DOHH2 (cell line): Measurements from ENCODE around the gene FBXO34.

ENCODE experiments used
- H3F3A ChIP-seq: fragments of 200-600 bp; sonication (generic), shearing (Covaris generic); 2 replicates; pipeline ENCODE4 v1.6.0; 2016; ENCODE audit warnings: antibody characterized with exemption, mild to moderate bottlenecking; ENCODE audit not compliant: control insufficient read depth, insufficient read depth
- H3K27ac ChIP-seq: fragments of 200-600 bp; sonication (generic); 2 replicates; pipeline ENCODE4 v1.5.1; 2014; ENCODE audit warnings: low read depth, mild to moderate bottlenecking, low read length, moderate library complexity
- H3K27me3 ChIP-seq: fragments of 200-600 bp; sonication (generic); 2 replicates; pipeline ENCODE4 v1.6.1; 2014; ENCODE audit warnings: mild to moderate bottlenecking, low read length, mixed read lengths; ENCODE audit not compliant: control insufficient read depth
- H3K36me3 ChIP-seq: fragments of 200-600 bp; sonication (generic); 2 replicates; pipeline ENCODE4 v1.6.1; 2014; ENCODE audit warnings: mild to moderate bottlenecking, low read length, moderate library complexity, mixed read lengths; ENCODE audit not compliant: control insufficient read depth
- H3K4me1 ChIP-seq: fragments of 200-600 bp; sonication (generic); 2 replicates; pipeline ENCODE4 v1.6.1; 2014; ENCODE audit warnings: mild to moderate bottlenecking, low read length, mixed read lengths; ENCODE audit not compliant: control insufficient read depth
- H3K4me2 ChIP-seq: fragments of 200-600 bp; sonication (generic); 2 replicates; pipeline ENCODE4 v1.6.0; 2014; ENCODE audit warnings: mild to moderate bottlenecking, low read length, moderate library complexity
- H3K4me3 ChIP-seq: fragments of 200-600 bp; sonication (generic); 2 replicates; pipeline ENCODE4 v1.5.1; 2014; ENCODE audit warnings: mild to moderate bottlenecking, low read length, mixed read lengths
- H3K79me2 ChIP-seq: fragments of 200-600 bp; sonication (generic); 2 replicates; pipeline ENCODE4 v1.6.1; 2014; ENCODE audit warnings: mild to moderate bottlenecking, low read length, mixed read lengths; ENCODE audit not compliant: control insufficient read depth
- H3K9me2 ChIP-seq: fragments of 200-600 bp; sonication (generic); replicated peaks from 2 replicates; pipeline ENCODE4 v1.6.1; 2014; ENCODE audit warnings: mild to moderate bottlenecking, low read length, mixed read lengths; ENCODE audit not compliant: control insufficient read depth
- H3K9me3 ChIP-seq: fragments of 200-600 bp; sonication (generic); 2 replicates; pipeline ENCODE4 v1.6.1; 2014; ENCODE audit warnings: antibody characterized with exemption, low read length, mixed read lengths; ENCODE audit not compliant: control insufficient read depth, insufficient read depth
- H4K20me1 ChIP-seq: fragments of 200-600 bp; sonication (generic); 2 replicates; pipeline ENCODE4 v1.6.0; 2014; ENCODE audit warnings: low read depth, mild to moderate bottlenecking, antibody characterized with exemption, low read length, moderate library complexity; ENCODE audit not compliant: control insufficient read depth, insufficient read depth
- EZH2phosphoT487 ChIP-seq: fragments of 200-600 bp; sonication (generic); IDR thresholded peaks from 2 replicates; pipeline ENCODE4 v1.6.1; 2017; ENCODE audit warnings: borderline replicate concordance, mild to moderate bottlenecking, antibody characterized with exemption, low read length, moderate library complexity, mixed read lengths
- TF ChIP-seq, protein P1 (sequence below): fragments of 200-600 bp; sonication (generic); IDR thresholded peaks from one replicate; pipeline ENCODE4 v1.5.1; 2014; ENCODE audit warnings: antibody characterized with exemption, mild to moderate bottlenecking, low read depth, low read length; ENCODE audit not compliant: poor library complexity, severe bottlenecking

The FBXO34 gene

DNA sequence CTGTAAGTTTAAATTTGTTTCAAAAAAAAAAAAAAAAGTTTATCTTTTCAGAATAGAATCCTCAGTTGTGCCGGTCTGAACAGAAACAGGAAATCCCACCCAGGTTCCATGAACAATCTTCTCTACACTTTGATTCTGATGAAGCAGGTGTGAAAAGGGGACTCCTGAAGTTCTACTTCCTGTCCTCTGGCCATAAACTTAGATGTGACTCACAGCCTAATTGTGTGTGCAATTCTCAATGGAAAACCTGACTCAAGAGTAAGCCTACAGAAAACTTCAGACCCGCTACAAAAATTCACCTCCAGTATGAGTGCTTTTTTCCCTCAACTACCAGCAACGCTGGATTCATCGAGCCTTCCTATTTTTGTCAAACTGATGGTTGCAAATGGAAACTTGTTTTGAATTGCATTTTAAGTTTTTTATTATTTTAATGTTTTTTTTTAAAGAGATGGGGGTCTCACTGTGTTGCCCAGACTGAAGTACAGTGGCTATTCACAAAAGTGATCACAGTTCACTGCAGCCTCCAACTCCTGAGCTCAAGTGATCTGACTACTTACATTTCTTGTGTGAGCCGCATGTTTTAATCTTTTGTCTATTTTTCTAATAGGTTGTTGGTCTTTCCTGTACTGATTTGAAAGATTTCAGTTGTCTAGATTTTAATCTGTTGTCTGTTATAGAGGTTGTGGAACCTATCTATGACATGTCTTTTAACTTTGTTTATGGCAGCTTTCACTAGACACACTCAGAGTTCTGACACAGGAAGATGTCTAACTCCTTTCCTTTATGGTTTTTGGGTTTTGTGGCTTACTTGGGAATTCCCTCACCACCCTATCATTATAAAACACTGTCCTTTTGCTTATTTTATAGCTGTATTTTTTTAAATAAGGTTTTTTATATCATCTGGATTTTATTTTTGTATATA lies 102.8 kb downstream of the FBXO34 start:
- TF ChIP-seq, protein P1, sequence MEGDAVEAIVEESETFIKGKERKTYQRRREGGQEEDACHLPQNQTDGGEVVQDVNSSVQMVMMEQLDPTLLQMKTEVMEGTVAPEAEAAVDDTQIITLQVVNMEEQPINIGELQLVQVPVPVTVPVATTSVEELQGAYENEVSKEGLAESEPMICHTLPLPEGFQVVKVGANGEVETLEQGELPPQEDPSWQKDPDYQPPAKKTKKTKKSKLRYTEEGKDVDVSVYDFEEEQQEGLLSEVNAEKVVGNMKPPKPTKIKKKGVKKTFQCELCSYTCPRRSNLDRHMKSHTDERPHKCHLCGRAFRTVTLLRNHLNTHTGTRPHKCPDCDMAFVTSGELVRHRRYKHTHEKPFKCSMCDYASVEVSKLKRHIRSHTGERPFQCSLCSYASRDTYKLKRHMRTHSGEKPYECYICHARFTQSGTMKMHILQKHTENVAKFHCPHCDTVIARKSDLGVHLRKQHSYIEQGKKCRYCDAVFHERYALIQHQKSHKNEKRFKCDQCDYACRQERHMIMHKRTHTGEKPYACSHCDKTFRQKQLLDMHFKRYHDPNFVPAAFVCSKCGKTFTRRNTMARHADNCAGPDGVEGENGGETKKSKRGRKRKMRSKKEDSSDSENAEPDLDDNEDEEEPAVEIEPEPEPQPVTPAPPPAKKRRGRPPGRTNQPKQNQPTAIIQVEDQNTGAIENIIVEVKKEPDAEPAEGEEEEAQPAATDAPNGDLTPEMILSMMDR = no peak
- no peak for TF ChIP-seq EZH2phosphoT487
- no peaks in the 10 kb centered on the region for H3K9me2 ChIP-seq
- peaks cover 5% of the 10 kb centered on the region; the same call in 1 of the 2 replicates for H3K36me3 ChIP-seq
- no peaks in the 10 kb centered on the region for H3K4me1 ChIP-seq
- H3K27ac ChIP-seq = no peak overlapping the region
- H3F3A ChIP-seq = no peaks in the 10 kb centered on the region
- H3K9me3 ChIP-seq = no peaks in the 10 kb centered on the region
- H4K20me1 ChIP-seq = no peaks in the 10 kb centered on the region
- H3K27me3 ChIP-seq = no peaks in the 10 kb centered on the region
- no peaks in the 10 kb centered on the region for H3K79me2 ChIP-seq
- no peak overlapping the region for H3K4me2 ChIP-seq
- no peak overlapping the region for H3K4me3 ChIP-seq

DNA sequence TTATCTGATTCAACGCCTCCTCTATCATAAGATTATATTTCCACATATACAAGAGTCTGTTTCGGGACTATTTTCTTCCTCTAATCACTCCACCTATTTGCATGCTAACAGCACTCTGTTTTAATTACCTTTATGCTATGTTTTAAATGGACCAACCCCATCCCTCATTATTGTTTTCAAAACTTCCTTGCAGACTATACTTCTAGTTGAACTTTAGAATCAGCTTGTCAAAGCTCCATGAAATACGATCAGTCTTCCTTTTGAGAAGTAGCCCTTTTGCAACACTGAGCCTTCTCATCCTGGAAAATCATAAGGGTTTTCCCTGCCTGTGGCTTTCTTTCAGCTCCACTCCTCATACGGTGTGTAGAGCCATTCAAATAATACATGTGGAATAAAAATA lies 103.5 kb downstream of the FBXO34 start:
- no peaks in the 10 kb centered on the region for H3K9me3 ChIP-seq
- no peaks in the 10 kb centered on the region for H3K79me2 ChIP-seq
- H3K27me3 ChIP-seq = no peaks in the 10 kb centered on the region
- H3F3A ChIP-seq = no peaks in the 10 kb centered on the region
- H4K20me1 ChIP-seq = no peaks in the 10 kb centered on the region
- TF ChIP-seq, protein P1 = no peak
- no peak for TF ChIP-seq EZH2phosphoT487
- no peak overlapping the region for H3K27ac ChIP-seq
- no peaks in the 10 kb centered on the region for H3K4me1 ChIP-seq
- H3K4me3 ChIP-seq = no peak overlapping the region
- H3K36me3 ChIP-seq = peaks cover 5% of the 10 kb centered on the region; the same call in 1 of the 2 replicates
- no peak overlapping the region for H3K4me2 ChIP-seq
- no peaks in the 10 kb centered on the region for H3K9me2 ChIP-seq

DNA sequence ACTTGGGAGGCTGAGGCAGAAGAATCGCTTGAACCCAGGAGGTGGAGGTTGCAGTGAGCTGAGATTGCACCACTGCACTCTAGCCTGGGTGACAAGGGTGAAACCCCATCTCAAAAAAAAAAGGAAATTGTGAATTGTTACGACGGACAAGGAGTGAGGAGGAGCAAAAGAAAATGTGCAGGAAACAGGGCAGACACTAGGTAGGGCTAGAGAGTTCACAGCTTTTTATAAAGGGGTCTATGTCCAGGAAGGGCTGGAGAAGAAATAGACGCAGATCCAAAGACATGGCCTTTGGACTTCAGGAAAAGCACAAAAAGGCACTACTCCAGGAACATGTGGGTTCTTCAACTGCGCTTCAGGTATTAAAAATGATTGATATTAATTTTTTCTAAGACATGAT lies 106.0 kb downstream of the FBXO34 start:
- H3K27ac ChIP-seq = no peak overlapping the region
- H3K9me2 ChIP-seq = no peaks in the 10 kb centered on the region
- H4K20me1 ChIP-seq = no peaks in the 10 kb centered on the region
- TF ChIP-seq, protein P1 = no peak
- no peak for TF ChIP-seq EZH2phosphoT487
- no peak overlapping the region for H3K4me3 ChIP-seq
- no peaks in the 10 kb centered on the region for H3F3A ChIP-seq
- H3K79me2 ChIP-seq = no peaks in the 10 kb centered on the region
- no peaks in the 10 kb centered on the region for H3K4me1 ChIP-seq
- no peaks in the 10 kb centered on the region for H3K9me3 ChIP-seq
- H3K27me3 ChIP-seq = no peaks in the 10 kb centered on the region
- H3K36me3 ChIP-seq = peaks cover 8% of the 10 kb centered on the region; the same call in 1 of the 2 replicates
- H3K4me2 ChIP-seq = no peak overlapping the region
